HG03457 (cell line): ENCODE measurements around the gene ZFAND3.
"Not testable (repeated sequence)": the region's sequence is repeated elsewhere in the genome, so short reads cannot be mapped to it uniquely, and the experiment has no call there.

Experiments used
- ATAC-seq: cut with Tn5 transposase; IDR thresholded peaks from one replicate; pipeline ENCODE4 v1.9.1; 2021; ENCODE audit warnings: moderate number of reproducible peaks; ENCODE audit not compliant: unreplicated experiment

Gene ZFAND3

GRCh38 chr6:37889486-37889885 lies 70.0 kb downstream of the ZFAND3 start:
- no peak for ATAC-seq

GRCh38 chr6:37891072-37891471 lies 71.5 kb downstream of the ZFAND3 start:
- no peak for ATAC-seq

GRCh38 chr6:37893257-37893656 lies 73.7 kb downstream of the ZFAND3 start:
- ATAC-seq, result no peak

- not testable (repeated sequence) for ATAC-seq
These were observed 74.2 kb downstream of the ZFAND3 start for GRCh38 chr6:37893734-37894133.

GRCh38 chr6:37894585-37894984 lies 75.1 kb downstream of the ZFAND3 start:
- ATAC-seq, result no peak

- no peak for ATAC-seq
These were observed 77.8 kb downstream of the ZFAND3 start for GRCh38 chr6:37897321-37897720.

GRCh38 chr6:37897818-37898515 lies 78.4 kb downstream of the ZFAND3 start:
- no peak for ATAC-seq

- ATAC-seq, result no peak
These were observed 84.1 kb downstream of the ZFAND3 start for GRCh38 chr6:37903351-37904340.

- no peak for ATAC-seq
These were observed 85.1 kb downstream of the ZFAND3 start for GRCh38 chr6:37904590-37904989.

- no peak for ATAC-seq
These were observed 86.6 kb downstream of the ZFAND3 start for GRCh38 chr6:37906121-37906520.

- no peak for ATAC-seq
These were observed 91.5 kb downstream of the ZFAND3 start for GRCh38 chr6:37910998-37911397.

- ATAC-seq, result no peak
These were observed 93.7 kb downstream of the ZFAND3 start for GRCh38 chr6:37913210-37913609.

GRCh38 chr6:37915463-37915862 lies 95.9 kb downstream of the ZFAND3 start:
- no peak for ATAC-seq

GRCh38 chr6:37916149-37916548 lies 96.6 kb downstream of the ZFAND3 start:
- ATAC-seq, result no peak

GRCh38 chr6:37916675-37917074 lies 97.1 kb downstream of the ZFAND3 start:
- no peak for ATAC-seq

GRCh38 chr6:37917566-37917965 lies 98.0 kb downstream of the ZFAND3 start:
- ATAC-seq, result no peak

- no peak for ATAC-seq
These were observed 100.1 kb downstream of the ZFAND3 start for GRCh38 chr6:37919417-37920157.

- ATAC-seq, result no peak
These were observed 101.1 kb downstream of the ZFAND3 start for GRCh38 chr6:37920667-37921066.

- no peak for ATAC-seq
These were observed 103.0 kb downstream of the ZFAND3 start for GRCh38 chr6:37922563-37922962.

GRCh38 chr6:37923514-37923913 lies 104.0 kb downstream of the ZFAND3 start:
- ATAC-seq, result no peak

GRCh38 chr6:37926661-37927060 lies 107.1 kb downstream of the ZFAND3 start:
- no peak for ATAC-seq
